ENCODE data around the gene ZNF592.

GRCh38 chr15:84846269-84846668 is 97.9 kb downstream of the ZNF592 start:
- TF ChIP-seq POLR2A (IDR thresholded peaks at IDR 0.05) = no peak
- no peak for TF ChIP-seq CTCF (IDR thresholded peaks at IDR 0.05)

Data from sigmoid colon (tissue), 3 donors.